Stimulated activated CD8-positive, alpha-beta memory T cell treated with anti-CD3 and anti-CD28 coated beads, Interleukin-7, amount 100 ng/mL, for 1 hour (primary cell): ENCODE measurements around the gene GPSM1.

Source experiments
- DNase-seq, 2 donors: peaks; one replicate each; pipeline ENCODE4 v3.0.0-alpha.2; 2020; ENCODE audit warnings: low read depth in 2 of 2

GPSM1 gene

DNA sequence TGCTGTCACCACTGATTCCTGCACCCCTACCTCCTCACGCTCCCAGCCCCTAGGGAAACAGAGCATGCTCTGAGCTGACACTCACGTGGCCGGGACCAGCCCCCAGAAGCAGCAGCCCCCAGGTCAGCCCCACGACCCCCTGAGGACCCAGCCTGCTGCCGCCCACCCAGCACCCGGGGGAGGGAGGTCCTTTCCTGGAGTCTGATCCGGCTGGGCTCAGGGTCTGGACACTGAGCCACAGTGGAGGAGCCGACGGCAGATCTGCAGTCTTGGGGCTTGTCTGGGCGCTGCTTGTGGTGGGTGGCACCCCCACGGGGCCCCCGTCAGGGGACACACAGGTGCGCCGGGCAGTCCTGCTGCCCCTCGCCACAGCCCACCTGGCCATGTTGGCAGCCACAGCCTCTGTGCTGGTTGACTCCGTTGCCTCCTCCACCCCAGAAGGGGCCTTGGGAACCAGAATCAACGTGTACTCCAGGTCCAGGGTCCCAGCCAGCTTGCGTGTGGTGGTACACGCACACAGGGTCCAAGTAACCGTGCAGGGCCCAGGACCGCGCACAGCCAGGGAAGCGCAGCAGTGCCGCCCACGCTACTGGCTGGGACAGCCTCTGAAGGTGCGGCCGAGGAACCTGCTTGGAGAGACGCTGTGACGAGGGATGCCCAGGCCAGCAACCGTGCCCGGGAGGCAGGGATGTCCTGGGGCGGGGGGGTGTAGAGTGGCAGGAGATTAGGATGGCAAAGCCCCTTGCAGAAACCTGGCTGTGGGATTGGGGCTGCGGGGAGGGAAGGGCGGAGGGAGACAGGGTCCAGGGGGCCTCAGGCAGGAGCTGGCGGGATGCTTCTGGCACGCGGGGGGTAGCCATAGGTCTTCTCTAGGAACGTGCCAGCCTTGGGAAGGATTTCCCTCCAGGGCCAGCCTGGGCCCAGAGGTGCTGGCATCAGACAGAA is 32.7 kb downstream of the GPSM1 start:
- no peak for DNase-seq

DNA sequence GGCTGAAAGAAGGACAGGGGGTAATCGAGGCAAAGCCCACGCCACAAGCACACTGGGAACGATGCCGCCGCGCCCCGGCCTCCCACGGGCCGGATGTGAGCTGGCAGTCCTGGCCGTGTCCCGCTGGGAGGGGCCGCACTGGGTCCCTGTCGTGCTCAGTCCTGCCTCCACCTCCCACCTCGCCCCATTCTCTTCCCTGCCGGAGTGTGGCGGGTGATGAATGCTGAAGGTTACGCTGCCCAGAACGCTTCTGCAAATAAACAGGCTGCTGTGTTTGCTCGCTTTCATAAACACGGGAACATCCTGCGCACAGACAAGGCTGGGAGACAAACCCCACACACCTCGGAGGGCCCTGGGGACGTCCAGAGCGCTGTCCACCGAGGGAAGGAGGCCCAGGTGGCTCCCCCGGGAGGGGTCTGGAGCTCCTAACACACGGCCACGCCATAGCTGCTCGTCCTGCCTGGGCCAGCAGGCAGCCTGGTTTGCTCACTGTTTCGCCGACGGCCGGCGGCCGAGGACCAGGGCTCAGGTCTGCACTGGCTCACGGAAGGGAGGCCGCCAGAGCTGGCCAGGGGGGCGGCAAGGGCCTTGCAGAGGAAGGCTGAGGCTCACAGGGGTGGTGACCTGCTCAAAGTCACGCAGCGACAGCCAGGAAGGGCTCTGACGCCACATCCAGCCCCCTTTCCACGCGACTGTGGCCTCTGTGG is 33.9 kb downstream of the GPSM1 start:
- DNase-seq: no peak

DNA sequence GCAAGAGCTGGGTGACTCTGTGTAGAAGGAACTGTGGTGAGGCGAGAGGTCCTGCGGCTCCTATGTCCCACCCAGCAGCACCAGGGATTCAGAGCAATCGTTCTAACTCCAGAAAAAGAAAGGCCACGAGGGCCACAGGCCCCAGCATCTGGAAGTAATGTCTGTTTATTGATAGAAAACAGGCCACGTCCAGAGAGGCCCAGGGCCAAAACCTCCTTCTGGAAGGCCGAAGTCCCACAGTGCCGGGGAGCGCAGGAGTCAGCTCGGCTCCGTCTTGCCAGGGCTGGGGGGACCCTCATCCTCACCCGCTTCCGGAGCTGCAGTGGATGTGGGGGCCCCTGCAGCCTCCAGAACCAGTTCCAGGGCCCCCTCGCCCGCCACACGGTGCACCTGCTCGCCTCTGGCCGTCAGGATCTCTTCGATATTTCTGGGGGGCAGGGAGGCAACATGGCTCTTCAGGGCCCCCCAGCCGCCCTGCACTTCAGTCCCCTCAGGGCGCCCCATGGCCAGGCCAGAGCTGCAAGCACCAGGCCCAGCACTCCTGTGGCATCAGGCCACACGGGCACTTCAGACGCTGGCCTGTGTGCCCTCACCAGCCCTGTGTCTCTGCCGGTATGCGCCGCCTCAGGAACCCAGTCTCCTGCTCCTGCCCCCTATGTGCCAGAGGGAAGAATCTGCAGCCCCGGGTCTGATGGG is 34.6 kb downstream of the GPSM1 start:
- no peak for DNase-seq

DNA sequence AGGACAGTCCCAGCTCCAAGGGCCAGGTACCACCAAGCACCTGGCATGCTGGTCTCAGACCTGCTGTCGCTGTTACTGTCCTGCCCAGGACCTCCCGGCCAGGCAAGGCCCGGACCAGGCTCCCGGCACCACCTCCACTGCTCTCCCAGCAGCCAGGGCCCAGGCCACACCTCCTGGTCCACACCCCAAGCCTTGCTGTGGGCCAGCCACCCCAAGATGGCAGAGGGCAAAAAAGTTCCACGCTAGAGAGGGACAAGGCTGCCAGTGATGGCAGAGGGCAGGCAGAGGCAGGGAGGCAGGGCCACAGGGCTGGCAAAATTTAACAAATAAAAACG is 35.1 kb downstream of the GPSM1 start:
- no peak for DNase-seq

DNA sequence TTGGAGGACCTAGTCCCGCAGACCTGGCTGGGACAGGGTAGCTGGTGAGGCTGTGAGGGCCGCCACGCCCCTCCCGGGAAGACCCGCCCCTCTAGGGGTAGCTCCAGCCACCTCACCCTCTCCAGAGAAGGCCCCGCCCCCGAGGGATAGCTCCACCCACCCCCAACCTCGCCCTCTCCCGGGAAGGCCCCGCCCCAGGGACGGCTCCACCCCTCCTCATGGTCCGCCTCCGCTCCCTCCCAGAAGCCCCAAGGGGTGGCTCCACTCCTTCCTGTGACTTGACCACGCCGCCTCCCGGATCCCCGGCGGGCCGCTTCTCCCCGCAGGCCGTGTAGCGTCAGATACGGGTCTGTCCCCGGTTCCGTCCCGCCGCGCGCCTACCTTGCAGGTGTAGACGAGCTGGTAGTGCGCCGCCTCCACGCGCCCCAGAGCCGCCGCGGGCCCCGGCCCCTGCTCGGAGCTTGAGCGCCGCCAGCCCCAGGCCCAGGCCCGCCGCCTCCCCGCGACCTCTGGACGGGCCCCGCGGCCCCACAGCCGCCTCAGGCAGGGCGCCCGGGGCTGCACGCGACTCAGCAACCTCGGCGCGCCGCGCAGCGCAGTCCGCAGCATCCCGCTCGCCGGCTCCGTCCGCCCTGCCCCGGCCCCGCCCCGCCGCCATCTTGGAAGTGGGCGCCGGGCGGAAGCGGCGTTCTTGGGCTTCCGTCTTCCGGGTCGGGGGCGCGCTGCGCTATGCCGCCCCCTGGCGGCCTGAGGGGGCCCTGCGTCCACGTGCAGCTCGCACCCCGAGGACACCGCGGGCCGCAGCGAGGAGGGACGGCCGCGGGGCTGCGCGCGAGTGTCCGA is 36.0 kb downstream of the GPSM1 start, which contains the start of gene DNLZ:
Gene DNLZ (minus strand): TSS at position 639 of the 843 bp plus-strand sequence. CDS start 30 bp downstream, at position 609.
- peak; percentile 83 to 91 for DNase-seq

DNA sequence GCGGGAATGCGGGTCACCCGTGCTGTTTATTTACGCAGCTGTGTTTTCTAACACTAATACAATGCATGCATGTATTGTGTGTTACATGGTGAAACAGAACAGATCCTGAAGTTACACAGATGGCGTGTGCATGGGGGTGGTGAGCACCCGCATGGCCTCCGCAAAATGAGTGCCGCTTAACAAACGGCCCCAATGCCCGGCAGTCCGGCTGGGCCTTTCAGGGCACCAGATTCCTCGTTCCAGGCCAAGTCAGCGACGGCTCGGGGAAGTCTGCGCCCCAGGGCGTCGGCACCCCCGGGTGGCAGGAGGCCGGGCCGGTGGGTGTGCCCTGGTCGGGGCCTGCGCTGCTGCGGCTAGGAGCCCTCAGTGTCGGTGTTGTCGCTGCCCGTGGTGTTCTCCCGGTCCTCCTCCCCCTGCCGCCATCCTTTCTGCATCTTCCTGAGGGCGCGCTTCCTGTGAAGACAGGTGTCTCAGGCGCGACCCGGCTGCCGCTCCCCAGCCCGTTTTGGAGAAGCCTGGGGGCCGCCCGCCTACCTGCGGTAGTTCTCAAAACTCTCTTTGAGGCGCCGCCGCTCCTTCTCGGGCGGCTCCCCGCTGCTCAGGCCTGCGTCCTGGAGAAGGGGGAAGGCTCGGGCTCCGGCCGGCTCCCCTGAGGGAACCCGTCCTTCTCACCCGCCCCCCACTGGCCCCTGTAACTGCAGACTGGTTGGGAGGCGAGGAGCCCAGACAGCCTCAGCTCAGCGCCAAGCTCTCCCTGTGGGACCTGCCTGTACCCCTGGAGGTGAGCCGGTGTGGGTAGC is 36.8 kb downstream of the GPSM1 start:
- DNase-seq: no peak

DNA sequence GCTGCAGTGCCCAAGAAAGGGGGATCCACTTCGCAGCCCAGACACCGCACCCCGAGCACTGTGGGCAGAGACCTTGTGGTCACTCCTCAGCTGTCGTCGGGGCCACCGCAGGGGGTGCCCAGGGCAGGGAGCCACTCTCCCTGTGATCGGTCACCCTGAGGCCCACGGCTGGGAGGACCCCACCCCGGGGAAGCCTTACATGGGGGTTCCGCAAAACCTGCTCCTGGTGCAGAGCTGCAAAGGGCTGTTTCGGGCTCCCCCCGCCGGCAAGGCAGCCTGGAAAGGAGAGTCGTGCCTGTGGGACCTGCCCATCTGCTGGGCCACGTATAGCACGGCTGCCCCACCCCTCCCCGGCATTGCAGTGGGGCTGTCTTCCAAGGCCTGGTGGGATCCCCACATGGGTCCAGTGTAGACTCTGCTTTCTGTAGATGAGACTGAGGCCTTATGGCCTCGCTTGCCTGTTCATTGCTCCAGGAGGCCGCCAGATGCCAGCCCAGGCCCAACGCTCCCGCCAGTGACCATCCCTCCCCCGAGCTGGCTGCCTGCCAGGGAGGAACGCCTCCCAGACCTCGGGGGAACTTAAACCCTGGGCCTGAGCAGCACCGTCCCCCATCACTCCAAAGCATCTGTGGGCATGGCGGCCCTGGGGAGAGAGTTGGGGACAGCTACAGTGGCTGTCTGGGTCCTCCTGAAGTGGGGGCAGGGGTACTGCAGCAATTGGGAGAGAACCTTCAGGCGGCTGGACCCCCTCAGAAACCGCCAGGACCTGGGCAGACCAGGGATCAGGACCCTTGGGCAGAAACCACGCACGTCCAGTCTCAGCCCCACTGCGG is 37.8 kb downstream of the GPSM1 start:
- no peak for DNase-seq

DNA sequence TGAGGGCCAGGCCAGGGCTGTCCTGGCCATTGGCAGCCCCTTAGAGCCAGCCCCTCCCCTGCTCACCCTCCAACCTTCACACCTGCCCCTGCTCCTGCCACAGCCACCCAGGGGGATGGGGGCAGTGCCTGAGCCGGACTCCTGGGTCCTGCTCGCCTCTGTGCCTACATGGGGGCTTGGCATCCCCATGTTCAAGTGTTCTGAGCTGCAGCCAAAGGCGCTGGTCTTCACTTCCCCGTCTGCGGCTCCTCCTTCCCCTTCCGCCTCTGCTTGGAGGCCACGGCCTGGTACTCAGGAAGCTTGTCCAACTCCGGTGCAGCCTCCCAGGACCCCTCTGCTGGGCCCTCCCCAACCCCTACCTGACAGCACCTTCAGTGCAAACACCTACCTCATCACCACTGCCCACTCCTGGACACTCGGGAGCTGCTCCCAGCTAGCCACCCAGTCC is 38.5 kb downstream of the GPSM1 start:
- no peak for DNase-seq

DNA sequence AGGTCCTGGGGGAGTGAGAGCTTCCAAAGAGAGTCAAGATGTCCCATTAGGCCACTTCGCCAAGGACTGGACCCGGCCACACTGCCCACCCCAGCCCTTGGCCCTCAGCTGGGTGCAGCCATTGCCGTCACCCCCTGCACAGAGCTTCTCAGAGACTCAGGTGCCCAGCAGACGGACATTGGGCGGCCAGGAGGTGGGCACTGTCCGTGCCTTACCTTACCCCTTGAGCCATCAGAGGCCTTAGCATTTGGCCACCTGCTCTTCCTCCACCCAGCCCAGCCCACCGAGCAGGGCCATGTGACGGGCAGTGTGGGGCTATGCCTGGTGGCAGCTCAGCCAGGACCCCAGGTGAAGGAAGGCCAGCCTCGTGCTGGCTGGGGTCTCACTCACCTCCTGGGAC is 39.5 kb downstream of the GPSM1 start:
- DNase-seq: no peak

DNA sequence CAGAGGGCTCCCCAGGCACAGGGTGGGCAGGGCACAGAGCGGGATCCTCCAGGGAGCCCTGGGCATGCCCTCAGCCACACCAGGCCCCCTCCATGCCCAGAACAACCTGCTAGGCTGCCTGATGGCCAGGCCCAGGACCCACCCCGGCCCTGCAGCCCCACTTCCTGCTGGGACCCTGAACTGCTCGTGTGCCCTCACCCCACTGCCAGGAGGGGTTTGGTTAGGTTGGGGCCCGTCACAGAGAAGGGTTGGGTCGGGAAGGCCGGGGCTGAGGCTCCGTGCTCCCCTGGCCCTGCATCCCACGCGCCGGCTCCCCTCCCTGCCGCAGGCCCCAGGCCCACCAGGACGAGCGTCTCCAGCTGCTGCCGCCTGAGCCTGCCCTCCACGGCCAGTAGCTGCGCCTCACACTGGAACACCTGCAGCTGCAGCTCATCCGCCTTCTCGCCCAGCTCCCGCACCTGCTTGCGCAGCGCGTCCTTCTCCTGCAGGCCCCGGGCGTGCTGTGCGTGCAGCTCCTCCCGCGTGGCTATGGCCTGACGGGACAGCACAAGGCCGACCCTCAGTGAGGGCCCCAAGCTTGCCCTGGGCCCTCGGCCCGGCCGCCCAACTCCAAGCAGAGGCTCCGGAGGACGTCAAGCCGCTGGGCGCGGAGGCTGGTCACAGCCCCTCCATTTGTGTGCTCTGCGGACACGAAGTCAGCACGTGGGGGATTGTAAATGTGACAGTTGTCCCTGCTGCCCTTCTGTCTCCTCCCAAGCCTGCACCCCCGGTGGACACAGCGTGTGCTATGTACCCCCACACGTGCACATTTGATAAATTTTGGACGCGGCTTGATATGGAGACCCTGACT is 40.2 kb downstream of the GPSM1 start:
- DNase-seq: no peak

DNA sequence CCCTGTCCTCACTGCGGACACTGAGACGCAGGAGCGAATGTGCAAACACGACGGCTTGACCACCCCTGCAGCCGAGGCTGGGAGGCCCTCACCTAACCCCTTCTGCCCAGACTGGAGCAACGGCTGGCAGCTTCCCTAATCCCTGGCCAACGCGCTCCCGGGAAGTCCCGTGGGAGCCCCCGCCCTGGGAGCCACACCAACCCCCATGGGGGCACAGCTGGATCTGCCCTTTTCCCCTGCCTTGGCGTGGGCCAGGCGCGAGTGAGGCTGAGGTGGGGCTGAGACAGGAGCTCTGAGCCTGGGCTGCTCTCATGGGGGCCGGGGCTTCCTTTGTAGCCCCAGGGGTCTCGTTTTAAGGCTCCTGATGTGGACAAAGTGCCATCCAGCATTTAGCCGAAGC is 40.9 kb downstream of the GPSM1 start:
- DNase-seq: no peak

DNA sequence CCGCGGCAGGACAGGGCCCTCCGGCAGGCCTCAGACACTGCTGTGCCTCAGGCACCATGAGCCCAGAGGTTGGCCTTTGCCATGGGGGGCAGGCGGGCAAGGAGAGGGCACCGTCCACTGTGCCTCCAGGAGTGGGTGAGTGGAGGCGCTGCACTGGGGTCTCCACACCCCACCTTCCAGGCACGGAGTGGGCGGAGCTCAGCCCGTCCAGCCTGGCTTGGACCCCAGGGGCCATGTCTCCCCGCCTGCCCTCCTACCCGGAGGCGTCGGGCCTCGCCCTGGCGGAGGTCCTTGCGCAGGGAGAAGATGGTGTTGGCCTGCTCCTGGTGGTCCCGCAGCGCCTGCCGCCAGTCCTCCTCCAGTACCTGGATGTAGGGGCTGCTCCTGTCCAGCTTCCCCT is 42.7 kb downstream of the GPSM1 start:
- DNase-seq: no peak

DNA sequence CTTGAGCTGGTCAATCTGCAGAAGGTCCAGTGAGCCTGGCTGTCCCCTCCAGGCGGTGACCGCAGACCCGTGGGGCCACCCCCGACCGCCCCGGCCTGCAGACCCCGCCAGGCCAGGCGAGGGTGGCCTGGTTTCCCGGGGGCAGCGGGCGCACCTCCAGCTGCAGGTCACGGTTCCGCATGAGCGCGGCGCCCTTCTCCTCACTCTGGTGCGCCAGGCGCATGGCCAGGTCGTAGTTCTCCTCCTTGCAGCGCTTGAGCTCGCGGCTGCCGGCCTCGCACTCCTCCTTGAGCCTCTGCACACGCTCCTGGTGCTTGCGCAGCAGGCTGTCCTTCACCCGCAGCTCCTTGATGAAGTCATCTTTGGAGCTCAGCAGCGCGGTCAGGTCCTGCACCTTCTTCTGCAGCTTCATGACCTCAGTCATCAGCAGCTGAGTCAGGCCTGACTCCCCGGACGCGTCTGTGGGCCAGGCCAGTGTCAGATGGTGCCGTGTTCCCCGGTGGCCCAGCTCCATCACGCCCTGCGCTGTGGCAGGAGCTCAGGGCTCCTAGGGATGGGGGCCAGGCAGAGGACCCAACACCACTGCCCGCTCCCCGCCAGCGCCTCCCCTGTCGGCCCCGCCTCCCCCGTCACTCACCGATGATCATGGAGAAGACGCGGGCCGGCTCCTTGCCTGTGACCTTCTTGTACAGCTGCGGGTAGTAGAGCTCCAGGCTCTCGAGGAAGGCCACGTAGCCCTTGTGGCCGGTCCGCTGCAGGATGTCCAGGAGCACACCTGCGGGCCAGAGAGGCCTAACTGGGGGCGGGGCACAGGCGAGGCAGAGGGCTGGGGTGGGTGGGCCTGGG is 43.6 kb downstream of the GPSM1 start:
- no peak for DNase-seq

DNA sequence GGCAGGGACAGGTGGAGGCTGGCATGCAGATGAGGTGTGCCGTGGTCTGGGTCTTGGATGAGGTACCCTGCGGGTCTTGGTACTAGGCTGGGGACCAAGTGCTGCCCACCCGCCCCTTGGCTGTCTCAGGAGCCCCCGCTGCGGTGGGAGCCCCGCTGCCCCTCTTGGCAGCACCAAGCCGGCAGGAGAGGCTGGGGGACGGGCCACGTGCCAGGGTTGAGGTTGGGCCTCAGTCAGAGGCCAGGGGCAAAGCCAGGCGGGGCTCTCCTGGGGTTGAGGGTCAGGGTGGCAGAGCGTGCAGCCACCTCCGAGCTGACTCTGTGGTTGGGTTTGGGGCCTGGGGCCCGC is 44.2 kb downstream of the GPSM1 start:
- no peak for DNase-seq

DNA sequence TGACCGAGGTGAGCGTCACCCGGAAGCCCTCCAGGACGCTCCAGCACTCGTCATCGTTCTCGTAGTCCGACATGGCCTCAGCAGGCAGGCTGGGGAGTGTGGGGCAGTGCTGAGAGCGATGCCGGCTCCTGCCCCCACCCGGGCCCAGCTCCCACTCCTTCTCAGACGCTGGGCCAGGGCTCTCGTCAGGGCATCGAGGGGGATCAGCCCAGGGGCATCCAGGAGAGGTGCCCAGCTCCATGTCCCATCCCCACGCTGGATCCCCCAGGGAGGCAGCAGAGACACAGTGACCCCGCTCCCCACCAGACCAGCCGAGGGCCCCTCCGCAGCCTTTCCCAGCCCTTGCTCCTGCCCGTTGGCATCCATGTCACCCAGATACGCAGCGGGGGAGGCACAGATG is 44.7 kb downstream of the GPSM1 start:
- no peak for DNase-seq

DNA sequence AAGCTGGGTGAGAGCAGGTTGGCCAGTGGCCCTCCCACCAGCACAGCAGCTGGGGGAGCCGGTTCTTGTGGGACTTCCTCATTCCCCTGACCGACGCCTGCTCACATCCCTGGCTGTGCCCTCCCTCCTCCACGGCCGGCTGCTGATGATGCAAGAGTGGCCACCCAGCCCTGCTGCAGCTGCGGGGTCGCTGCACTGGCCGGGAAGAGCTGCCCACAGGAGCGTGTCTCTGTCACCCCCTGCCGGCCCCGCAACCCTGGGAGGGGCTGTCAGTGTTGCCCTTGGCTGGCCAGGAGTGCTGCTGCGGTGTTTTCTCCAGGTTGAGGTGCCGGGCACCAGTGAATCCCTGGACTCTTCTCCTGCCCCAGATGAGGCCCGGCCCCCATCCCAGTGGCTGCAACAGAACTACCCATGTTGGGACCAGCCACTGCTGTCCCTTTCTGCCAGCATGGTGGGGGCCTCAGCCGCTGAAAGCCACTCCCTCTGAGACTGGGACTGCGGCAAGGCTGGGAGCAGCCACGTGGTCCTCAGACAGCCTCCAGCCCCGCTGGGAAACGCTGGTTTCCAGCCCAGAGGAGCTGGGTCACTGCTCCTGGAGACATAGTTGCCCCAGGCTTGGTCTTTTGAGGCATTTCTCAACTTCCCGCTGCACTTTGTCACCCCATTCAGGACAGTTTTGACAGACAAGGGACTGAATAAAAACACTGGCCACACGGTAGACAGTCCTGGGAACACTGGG is 45.4 kb downstream of the GPSM1 start:
- DNase-seq: no peak
